HUES6 (cell line): Measurements from ENCODE around the gene CA4.

Experiments used
- H3K27ac ChIP-seq: 2 replicates; pipeline ENCODE4 v1.7.0; 2013; ENCODE audit warnings: low read depth, mild to moderate bottlenecking, low read length, inconsistent platforms
- H3K27me3 ChIP-seq: 2 replicates; pipeline ENCODE4 v1.6.1; 2013; ENCODE audit warnings: low read length; ENCODE audit not compliant: control insufficient read depth, insufficient read depth
- H3K36me3 ChIP-seq: 2 replicates; pipeline ENCODE4 v1.6.1; 2013; ENCODE audit warnings: low read length; ENCODE audit not compliant: control insufficient read depth, insufficient read depth
- H3K4me1 ChIP-seq: 2 replicates; pipeline ENCODE4 v1.6.1; 2013; ENCODE audit warnings: low read length; ENCODE audit not compliant: control insufficient read depth, insufficient read depth
- H3K4me3 ChIP-seq: 2 replicates; pipeline ENCODE4 v1.5.1; 2013; ENCODE audit warnings: low read depth, low read length
- H3K9ac ChIP-seq: one replicate; pipeline ENCODE4 v1.6.1; 2013; ENCODE audit warnings: mild to moderate bottlenecking, low read length
- H3K9me3 ChIP-seq: 2 replicates; pipeline ENCODE4 v1.6.1; 2013; ENCODE audit warnings: low read depth, low read length; ENCODE audit not compliant: control insufficient read depth, insufficient read depth

The CA4 gene

DNA sequence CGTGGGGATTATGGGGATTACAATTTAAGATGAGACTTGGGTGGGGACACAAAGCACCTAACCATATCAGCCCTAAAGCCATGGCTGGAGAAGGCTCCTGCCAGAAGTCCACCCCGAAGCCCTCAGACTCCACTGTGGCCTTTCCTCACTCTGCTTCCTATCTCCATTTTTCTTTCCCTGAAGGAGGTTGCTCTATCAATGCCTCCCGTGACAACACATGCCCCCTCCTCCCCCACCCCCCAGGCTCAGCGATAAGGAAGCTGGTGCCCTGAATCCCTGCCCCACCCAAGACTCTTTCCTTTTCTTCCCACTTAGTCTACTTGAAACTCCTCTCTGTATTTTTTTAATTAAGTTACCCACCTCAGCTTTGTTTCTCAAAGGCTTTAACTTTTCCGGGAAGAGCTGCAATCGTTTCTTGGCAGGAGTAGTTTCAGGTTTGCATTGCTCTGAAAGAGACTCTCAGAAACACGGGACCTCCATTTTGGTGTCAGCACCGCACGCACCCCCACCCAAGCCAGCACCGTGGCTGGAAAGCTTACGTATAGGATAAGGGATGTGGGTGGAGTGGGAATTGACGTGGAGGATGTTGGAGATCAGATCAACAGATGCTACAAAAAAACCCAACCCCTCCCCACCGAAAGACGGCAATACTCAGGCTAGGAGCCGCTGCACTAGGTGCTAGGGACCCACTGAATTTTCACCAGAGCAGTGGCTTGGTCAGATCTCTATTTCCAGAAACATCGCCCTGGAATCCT lies 15.2 kb upstream of the CA4 start:
- Histone ChIP-seq H3K4me1 (peaks cover 4% of the 10 kb centered on the region; the same call in 1 of the 2 replicates), H3K9ac (peak overlapping the region; percentile 40), H3K27me3 (peaks cover 50% of the 10 kb centered on the region), H3K4me3 (peak overlapping the region; percentile 84), H3K9me3 (no peaks in the 10 kb centered on the region), H3K36me3 (no peaks in the 10 kb centered on the region), H3K27ac (no peak overlapping the region)

DNA sequence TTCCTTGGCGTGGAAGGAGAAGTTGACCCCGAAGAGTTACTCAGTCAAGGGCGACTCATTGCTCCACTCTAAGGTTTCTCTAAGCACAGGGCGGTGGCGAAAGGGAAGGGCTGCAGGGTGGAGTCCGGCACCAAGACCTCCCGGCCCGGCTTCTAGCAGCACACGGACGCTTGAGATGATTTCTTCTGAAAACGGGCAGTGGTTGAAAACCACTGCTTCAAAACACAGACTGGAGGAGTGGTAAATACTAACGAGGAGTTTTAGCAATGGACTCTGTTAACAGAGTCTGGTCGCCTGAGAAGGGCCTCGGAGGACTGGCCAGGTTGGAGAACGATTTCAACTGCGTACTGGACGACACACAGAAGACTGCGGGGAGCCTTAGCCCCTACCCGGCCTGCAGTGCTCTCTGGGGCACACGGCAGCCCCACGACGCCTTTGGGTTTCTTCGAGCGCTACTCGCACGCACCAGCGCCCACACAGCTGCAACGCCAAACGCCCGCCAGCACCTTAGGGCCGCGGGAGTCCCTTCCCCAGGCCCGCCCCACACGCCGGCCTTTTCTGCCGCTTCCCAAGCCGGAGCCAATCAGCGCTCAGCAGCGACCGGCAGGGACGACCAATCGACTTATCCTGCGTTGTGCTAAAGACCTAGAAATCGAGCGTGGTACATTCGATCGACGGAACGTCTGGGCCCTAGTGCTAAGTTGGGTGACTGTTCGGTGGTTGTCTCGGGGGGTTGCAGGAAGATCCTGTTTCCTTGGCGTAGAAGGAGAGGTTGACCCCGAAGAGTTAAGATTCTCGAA lies 14.4 kb upstream of the CA4 start:
- Histone ChIP-seq H3K9me3 (no peaks in the 10 kb centered on the region), H3K27ac (no peak overlapping the region), H3K36me3 (no peaks in the 10 kb centered on the region), H3K4me1 (peaks cover 4% of the 10 kb centered on the region; the same call in 1 of the 2 replicates), H3K9ac (peak overlapping the region; percentile 40), H3K4me3 (peak overlapping the region; percentile 84), H3K27me3 (peaks cover 58% of the 10 kb centered on the region)

DNA sequence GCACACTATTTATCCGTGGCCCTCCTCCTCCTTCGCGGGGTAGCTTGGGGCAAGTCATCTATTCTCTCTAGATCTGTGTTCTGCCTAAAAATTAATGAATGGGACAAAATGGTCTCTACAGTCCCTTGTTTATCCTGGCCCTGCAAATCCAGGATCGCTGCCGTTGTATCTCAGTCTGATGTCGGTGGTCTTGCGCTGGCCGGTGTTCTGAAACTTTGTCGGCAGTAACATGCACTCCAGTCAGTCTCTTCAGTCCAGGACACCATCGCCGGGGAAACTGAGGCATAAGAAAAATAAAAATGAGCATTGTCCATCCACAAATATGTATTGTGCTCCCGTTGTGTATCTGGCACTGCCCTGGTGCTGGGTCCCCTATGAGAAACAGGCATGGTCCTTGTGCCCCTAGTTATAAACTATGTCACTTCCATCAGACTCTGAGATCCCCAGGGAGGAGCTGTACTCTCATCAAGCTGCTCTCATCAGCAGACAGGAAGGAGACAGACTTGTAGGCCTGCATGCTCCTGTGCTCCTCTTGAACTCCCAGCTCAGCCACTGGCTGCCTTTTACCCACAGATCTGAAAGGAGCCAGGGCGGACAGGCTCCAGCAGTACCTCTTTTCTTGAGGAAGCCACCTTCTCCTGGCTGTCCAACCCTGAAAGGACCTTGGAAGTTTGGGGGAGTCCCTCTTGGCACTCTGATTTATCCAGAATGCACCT lies 13.7 kb upstream of the CA4 start:
- Histone ChIP-seq H3K27ac (no peak overlapping the region), H3K9ac (no peak overlapping the region), H3K4me3 (peak overlapping the region; percentile 84)

DNA sequence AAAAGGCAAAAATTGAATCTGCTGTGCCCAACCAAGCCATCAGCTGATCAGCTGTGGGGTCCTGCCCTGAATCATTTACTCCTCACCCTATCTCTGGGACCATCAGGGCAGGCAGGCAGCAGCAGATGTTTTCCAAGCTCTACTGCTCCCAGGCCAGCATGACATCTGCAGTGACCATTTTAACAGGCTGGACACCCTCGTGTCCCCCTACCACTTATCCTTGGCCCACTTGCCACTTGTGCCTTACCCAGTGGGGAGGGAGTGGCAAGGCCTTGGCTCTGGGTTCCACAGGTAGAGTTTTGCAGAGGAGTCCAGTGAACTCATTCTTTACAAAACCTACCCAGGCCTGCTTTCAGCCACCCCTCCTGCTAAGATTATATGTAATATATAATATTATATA lies 12.0 kb upstream of the CA4 start:
- no peaks in the 10 kb centered on the region for H3K36me3 ChIP-seq
- no peaks in the 10 kb centered on the region for H3K9me3 ChIP-seq
- peaks cover 20% of the 10 kb centered on the region for H3K4me1 ChIP-seq
- peaks cover 80% of the 10 kb centered on the region for H3K27me3 ChIP-seq
- no peak overlapping the region for H3K27ac ChIP-seq
- H3K4me3 ChIP-seq, result no peak overlapping the region
- H3K9ac ChIP-seq, result no peak overlapping the region

More for the DNA sequence above, 13.7 kb upstream of the CA4 start:
- Histone ChIP-seq H3K4me1 (peaks cover 7% of the 10 kb centered on the region; the same call in 1 of the 2 replicates), H3K36me3 (no peaks in the 10 kb centered on the region), H3K9me3 (no peaks in the 10 kb centered on the region), H3K27me3 (peaks cover 65% of the 10 kb centered on the region)

DNA sequence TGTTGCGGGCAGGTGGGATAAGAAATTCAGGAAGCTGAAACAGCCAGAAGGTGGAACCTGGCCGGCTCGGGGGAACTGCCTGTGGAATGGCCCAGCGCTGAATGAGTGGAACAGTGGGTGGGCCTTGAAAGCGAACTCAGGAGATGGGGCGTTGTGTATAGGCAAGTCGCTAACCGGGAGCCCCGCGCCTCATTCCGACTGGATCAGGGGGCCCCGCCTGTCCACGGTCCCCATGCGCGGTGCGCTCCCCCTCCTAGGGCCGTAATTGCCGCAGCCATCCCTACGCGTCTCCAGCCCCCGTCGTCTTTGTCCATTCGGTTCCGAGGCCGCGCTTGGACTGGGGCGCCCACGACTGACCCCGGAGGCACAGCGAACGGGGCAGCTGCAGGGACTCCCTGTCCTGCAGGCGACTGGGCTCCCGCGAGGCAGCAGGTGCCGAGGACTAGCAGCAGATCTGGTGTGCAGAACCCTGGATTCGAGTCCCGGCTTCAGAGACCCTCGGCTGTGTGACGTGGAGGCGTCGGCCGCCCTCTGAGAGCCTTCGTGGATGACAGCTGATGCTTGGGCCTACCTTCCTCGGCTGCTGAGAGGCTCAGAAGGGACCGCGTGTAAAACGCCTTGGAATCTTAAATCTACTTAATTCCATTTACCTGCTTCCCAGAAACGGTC lies 10.9 kb upstream of the CA4 start:
- peak overlapping the region; percentile 46 for H3K4me3 ChIP-seq
- H3K4me1 ChIP-seq, result peaks cover 25% of the 10 kb centered on the region
- no peaks in the 10 kb centered on the region for H3K9me3 ChIP-seq
- H3K36me3 ChIP-seq, result no peaks in the 10 kb centered on the region
- H3K27me3 ChIP-seq, result peaks cover 88% of the 10 kb centered on the region
- no peak overlapping the region for H3K27ac ChIP-seq
- no peak overlapping the region for H3K9ac ChIP-seq

DNA sequence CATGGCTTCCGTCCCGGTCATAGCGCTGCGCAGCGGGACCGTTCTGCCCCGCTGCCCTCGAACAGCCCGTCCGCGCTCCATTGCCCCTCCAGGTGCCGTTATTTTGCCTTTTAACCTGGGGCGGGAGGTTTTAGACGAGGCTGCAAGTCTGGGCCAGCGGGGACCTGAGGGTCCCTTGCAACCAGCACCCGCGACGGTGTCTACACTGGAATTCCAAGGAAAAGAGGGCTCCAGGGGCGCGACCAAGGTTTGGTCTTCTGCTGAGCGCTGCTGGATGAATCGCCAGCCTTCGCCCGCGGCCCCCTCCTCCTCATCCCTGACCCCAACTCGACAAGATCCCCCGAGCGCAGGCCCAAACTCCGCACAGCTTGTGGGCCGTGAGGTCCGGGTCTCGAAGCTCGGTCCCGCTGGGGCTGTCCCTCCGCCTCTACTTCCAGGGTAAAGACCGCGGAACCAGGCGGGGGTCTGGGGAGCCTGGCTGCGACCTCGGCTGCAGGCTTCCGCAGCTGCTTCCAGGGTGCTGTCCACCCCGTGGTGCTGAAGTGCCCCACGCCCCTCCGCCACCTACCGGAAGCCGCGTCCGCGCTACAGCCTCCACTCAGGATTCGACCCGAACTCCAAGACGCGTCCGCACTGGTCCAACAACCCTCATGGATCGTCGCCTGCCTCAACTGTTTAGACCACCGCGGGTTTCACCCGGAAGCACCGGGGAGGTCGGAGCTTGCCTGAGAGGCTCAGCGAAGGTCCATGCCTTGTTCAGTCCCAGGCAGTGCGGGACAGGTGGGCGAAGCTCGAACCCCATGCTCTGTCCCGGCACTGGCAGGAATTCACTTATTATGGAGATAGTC lies 10.1 kb upstream of the CA4 start:
- H3K4me3 ChIP-seq, result peak overlapping the region; percentile 46
- no peak overlapping the region for H3K9ac ChIP-seq
- H3K27me3 ChIP-seq, result peaks cover 89% of the 10 kb centered on the region

DNA sequence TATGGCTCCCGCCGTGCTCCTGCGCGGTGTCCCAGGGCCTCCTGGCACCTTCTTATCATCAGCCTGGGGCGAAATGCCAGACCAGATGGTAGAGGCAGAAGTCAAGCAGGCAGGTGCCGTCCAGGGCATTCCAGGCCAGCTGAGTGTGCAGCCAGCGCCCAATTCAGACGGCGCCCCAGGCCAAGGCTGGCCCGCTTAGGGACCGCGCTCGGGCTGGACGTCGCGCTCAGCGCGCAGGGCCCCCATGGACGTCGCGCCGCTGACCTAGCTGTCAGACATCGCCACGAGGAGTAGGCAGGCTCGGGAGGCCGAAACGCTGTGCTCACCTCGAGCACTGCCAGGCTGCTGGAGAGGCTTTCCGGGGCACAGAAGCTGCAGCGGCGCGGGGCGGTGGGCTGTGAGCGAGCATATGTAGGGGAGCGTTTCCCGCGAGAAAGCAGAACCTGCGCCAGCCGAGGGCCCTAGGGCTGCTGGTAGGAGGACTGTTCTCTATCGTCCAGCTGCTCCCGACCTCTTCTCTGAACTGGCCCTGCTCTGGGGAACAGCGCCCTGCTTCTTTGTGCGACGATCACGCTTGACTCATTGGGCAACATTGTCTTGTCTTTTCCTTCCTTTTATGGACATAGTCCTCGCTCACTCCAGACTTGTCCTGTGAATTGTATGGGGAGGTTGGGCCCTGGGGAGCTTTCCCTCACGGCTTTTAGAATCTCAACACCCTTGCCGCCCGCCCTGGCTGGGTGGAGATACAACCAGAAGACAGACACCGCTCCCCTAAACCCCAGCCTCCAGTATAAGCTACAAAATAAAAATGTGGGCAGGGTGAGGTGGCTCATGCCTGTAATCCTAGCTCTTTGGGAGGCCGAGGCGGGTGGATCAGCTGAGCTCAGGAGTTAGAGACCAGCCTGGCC lies 8.4 kb upstream of the CA4 start:
- Histone ChIP-seq H3K9me3 (no peaks in the 10 kb centered on the region), H3K4me1 (peaks cover 40% of the 10 kb centered on the region), H3K36me3 (no peaks in the 10 kb centered on the region), H3K4me3 (peak overlapping the region; percentile 67), H3K9ac (peak overlapping the region; percentile 43), H3K27me3 (peaks cover 93% of the 10 kb centered on the region), H3K27ac (no peak overlapping the region)

More for the DNA sequence above, 10.1 kb upstream of the CA4 start:
- H3K9me3 ChIP-seq, result no peaks in the 10 kb centered on the region
- peaks cover 26% of the 10 kb centered on the region for H3K4me1 ChIP-seq
- no peak overlapping the region for H3K27ac ChIP-seq
- no peaks in the 10 kb centered on the region for H3K36me3 ChIP-seq

DNA sequence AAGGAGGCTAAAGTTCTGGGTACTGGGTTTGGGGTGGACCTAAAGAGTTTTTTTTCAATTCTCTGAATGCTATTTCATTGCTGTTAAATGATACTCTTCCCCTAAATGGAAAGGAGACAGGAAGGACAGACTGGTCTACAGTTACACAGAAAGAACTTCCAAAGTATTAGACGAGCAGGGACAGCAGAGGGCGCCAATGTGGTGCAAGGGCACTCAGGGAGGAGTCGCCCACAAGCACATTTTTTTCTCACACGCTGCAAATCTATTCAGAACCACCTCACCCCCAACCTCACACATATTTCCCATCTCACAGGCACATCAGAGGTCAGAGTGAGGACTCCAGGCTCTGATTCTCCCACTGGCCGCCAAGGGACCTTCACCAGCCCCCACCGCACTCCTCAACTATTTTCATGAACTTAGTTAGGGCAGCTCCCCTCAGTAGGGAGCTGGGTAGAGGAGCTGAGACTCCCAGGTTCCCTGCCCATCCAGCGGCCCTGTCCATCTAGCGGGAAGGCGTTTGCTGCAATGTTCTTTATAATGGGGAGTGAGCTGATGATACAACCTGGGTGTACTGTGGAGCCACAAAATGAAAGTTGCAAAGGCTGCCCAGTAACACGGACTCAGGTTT lies 6.8 kb upstream of the CA4 start:
- peak overlapping the region; percentile 67 for H3K4me3 ChIP-seq
- peaks cover 92% of the 10 kb centered on the region for H3K27me3 ChIP-seq

More for the DNA sequence above, 6.8 kb upstream of the CA4 start:
- Histone ChIP-seq H3K4me1 (peaks cover 40% of the 10 kb centered on the region), H3K9me3 (no peaks in the 10 kb centered on the region), H3K36me3 (no peaks in the 10 kb centered on the region), H3K27ac (0 out of 2 replicates have a peak overlapping the region, but pooled peaks have one; percentile 20), H3K9ac (peak overlapping the region; percentile 65)
